ENCODE results near the gene TPGS1.

TPGS1 gene, protein sequence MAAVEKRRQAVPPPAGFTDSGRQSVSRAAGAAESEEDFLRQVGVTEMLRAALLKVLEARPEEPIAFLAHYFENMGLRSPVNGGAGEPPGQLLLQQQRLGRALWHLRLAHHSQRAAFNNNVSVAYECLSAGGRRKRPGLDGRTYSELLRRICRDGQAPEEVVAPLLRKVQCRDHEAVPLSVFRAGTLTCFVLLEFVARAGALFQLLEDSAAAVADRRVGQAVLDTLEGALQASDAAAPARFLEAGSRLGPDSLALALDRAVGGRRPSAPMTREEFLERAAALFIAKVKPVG

DNA sequence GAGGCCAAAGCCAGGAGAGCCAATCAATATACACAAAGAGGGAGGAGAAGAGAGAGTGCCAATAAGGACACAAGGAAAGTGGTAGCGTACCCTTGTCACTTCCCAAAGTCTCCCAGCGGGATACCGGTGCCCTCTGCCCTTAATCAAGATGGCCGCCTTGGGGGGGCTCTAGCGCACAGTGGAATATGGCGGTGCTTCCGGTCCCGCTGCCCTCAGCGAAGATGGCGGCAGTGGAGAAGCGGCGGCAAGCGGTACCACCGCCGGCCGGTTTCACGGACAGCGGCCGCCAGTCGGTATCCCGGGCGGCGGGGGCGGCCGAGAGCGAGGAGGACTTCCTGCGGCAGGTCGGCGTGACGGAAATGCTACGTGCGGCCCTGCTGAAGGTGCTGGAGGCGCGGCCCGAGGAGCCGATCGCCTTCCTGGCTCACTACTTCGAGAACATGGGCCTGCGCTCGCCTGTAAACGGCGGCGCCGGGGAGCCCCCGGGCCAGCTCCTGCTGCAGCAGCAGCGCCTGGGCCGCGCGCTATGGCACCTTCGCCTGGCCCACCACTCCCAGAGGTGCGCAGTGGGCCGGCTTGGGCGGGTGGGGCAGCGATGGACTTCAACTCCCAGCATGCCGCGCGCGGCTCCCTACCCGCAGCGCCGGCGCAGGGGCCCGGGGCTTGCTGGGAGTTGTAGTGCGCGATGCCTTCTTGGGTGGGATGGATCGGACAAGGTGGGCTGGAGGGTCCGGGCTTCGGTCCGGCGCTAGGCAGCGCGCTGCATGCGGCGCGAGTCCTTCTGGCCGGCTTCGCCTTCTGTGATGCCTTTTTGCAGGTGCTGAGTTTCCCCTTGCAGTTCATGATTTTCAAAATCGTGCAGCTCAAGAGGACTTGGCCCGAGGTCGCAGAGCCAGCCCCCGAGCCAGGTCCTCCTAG lies at the start of gene TPGS1:
Gene TPGS1 (plus strand): TSS at position 212 of the 918 bp plus-strand sequence. CDS start 10 bp downstream, at position 222.
- DNase-seq (ENCODE audit: low read depth, low spot score): peak; percentile 100

- DNase-seq (ENCODE audit: low read depth, low spot score): no peak
These were observed 49.7 kb upstream of the TPGS1 start for GRCh38 chr19:457636-458035.

DNA sequence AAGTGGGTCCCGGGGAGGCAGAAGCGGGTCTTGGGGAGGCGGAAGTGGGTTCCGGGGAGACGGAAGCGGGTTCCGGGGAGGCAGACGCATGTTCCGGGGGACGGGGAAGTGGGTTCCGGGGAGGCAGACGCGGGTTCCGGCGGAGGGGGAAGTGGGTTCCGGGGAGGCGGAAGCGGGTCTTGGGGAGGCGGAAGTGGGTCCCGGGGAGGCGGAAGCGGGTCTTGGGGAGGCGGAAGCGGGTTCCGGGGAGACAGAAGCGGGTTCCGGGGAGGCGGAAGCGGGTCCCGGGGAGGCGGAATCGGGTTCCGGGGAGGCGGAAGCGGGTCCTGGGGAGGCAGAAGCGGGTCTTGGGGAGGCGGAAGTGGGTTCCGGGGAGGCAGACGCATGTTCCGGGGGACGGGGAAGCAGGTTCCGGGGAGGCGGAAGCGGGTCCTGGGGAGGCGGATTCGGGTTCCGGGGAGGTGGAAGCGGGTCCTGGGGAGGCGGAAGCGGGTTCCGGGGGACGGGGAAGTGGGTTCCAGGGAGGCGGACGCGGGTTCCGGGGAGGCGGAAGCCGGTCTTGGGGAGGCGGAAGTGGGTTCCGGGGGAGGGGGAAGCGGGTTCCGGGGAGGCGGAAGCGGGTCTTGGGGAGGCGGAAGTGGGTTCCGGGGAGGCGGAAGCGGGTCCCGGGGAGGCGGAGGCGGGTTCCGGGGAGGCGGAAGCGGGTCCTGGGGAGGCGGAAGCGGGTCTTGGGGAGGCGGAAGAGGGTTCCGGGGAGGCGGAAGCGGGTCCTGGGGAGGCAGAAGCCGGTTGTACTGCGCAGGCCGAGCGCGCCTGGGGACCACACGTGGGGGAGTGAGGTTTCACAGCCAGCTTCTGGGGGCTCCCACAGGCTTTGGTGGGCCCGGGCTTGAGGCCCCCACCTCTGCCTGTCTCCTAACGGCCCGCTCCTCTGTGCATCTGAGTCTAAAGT lies 48.9 kb upstream of the TPGS1 start:
- no peak for DNase-seq (ENCODE audit: low read depth, low spot score)

DNA sequence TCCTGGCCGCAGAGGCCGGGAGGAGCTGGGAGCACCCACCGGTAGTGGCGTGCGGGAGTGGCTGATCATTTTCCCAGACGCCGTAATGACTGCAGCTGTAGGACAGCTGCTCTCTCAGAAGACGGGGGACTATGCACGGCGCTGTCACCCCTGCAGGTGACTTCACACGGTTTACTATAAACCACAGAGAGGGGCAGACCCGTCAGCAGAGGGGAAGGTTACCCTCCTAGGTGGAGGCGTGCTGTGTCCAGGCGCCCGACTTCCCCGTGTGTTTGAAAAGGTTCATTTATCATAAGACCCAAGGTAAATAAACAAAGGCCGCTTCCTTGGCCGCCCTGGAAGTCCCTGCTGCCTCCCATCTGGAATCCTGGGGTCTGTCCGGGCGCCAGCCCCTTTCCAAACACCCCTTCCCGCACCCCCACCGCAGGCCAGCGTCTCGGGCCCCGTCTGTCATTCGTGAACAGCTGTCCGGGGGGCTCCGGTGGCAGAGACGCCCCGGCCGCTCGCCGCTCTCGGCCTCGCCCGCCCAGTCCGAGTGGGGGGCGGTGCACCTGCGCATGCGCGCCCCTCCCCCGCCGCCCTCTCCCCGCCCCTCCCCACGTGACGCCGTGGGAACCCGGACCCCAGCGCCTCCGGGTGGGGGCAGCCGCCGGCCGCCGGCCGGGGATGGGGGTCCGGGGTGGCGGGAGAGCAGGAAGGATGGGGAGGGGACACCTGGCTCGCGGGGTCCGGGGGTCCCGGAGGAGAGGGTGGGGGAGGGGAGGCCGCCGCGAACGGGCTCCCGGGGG lies 47.4 kb upstream of the TPGS1 start:
- DNase-seq (ENCODE audit: low read depth, low spot score): peak; percentile 76

DNA sequence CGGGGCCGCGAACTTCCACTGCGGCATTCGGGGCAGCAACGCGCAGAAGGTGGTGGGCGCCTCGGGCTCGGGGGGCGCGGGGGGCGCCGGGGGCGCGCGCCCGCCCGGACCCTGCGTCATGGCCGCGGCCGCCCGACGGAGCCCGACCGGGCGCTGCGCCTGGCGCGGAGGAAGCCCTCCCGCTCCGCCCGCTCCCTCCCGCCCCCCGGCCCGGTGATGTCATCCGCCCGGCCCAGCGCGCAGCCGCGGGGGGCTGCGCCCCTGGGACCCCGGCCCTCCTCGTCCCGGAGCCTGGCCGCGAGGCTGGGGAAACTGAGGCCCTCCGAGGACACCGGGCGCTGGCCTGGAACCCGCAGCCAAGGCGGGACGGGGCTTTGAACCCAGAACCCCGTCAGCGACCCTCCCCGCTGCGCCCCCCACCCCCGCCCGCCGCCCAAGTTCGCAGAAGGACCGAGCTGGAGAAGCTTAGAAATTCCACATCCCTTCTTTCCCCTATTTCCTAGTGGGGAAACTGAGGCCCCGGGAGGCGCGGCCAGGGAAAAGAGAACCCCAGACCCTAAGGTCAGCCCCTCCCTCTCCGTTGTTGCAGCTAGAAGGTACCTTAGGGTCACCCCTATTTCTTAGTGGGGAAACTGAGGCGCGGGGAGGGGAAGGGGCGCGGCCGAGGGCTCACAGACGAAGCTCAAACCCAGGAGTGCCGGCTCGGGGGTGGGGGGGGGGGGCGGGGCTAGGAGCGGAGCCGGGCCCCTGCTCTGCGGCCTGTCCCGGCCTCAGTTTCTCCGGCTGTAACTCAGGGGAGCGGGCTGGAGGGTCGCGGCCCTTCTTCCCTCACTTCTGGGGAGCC lies 46.2 kb upstream of the TPGS1 start, which contains the start of gene SHC2:
Gene SHC2 (minus strand): TSS at position 157 of the 844 bp plus-strand sequence. CDS start 37 bp downstream, at position 120.
- DNase-seq (ENCODE audit: low read depth, low spot score): peak; percentile 60

GRCh38 chr19:461721-462551 lies 45.4 kb upstream of the TPGS1 start:
- peak; percentile 31 for DNase-seq (ENCODE audit: low read depth, low spot score)

DNA sequence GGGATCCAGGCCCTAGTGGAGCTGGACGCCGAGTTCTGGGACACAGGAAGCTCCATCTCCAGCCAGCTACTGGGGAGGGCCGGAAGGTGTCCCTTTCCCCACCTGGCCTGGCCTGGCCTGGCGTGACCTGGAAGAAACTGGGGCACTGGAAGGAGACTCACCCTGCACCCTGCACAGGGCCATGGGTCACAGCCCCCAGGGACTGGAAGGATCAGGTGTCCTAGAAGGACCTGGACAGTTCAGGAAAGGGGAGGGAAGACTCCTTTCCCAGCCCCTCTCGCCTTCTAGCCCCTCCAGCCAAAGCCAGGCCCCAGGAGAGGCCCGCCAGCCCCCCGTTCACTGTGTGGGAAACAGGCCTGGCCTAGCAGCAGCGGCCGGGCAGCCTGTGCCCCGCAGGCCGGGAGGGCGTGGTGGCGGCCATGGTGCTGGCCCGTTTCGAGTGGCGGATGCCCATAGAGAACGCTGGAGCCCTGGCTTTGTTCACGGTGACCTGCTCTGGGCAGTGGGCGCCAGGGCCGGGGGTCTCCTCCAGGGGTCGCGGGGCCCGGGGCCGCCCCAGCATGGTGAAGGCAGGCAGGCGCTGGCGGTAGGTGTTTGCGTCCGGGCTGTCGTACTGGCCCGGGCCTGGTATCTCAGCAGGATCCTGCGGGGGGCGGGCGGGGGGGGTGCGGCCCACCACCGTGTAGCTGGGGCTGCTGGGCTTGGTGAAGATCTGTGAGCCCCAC lies 43.7 kb upstream of the TPGS1 start:
- DNase-seq (ENCODE audit: low read depth, low spot score): no peak

- DNase-seq (ENCODE audit: low read depth, low spot score): no peak
These were observed 43.1 kb upstream of the TPGS1 start for GRCh38 chr19:464208-464545.

DNA sequence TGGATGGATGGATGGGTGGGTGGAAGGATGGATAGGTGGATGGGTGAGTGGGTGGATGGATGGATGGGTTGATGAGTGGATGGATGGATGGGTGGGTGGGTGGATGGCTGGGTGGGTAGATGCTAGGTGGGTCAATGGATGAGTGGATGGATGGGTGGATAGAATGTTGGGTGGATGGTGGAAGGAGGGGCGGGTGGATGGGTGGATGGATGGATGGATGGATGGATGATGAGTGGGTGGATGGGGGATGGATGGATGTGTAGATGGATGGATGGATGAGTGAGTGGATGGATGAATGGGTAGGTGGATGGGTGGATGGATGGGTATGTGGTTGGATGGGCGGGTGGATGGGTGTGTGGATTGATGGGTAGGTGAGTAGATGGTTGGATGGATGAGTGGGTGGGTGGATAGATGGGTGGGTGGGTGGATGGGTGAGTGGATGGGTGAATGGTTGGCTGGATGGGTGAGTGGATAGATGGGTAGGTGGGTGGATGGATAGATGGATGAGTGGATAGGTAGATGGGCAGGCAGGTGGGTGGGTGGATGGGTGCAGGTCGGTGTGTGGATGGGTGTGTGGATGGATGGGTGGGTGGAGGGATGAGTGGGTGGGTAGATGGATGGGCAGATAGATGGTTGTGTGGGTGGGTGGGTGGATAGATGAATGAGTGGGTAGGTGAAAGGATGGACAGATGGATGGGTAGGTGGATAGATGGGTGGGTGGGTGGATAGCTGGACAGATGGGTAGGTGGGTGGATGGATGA lies 42.1 kb upstream of the TPGS1 start:
- no peak for DNase-seq (ENCODE audit: low read depth, low spot score)

GRCh38 chr19:467554-467953 lies 39.7 kb upstream of the TPGS1 start:
- DNase-seq (ENCODE audit: low read depth, low spot score): no peak

- no peak for DNase-seq (ENCODE audit: low read depth, low spot score)
These were observed 38.6 kb upstream of the TPGS1 start for GRCh38 chr19:468587-469256.

DNA sequence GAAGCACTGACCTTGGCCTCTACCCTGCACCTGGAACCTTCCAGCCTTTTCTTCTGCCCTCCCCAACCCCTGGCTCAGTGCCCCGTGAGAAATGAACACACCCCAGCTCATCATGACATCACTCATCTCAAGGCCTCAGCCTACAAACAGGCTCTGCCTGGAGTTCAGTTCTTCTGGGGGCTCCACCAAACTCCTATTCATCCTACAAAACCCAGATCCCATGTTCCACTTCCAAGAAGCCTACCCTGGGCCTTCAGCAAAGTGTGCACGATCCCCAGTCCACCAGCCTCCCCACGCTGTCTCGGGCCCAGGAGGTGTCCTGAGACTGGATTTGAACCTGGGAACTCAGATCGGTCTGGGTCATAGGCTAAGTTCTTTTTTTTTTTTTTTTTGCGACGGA lies 37.5 kb upstream of the TPGS1 start:
- no peak for DNase-seq (ENCODE audit: low read depth, low spot score)

GRCh38 chr19:470701-471100 lies 36.6 kb upstream of the TPGS1 start:
- no peak for DNase-seq (ENCODE audit: low read depth, low spot score)

GRCh38 chr19:472005-472858 lies 35.1 kb upstream of the TPGS1 start:
- DNase-seq (ENCODE audit: low read depth, low spot score): no peak

GRCh38 chr19:474126-475078 lies 32.9 kb upstream of the TPGS1 start:
- no peak for DNase-seq (ENCODE audit: low read depth, low spot score)

All from astrocyte of the hippocampus (primary cell).